Pancreas (tissue), 10 donors: Measurements from ENCODE around the gene OBSCN. TPM values are rescaled to one million over a fixed set of nuclear protein-coding genes. Genes with fewer than 3 reads are reported as not detected.

Source experiments
- ATAC-seq, 4 donors: fragments of 200-7000 bp; cut with Tn5 transposase; one replicate each; pipeline versions ENCODE4 v1.8.0 to v1.9.1; 2020; ENCODE audit warnings: mild to moderate bottlenecking in 4 of 4, moderate library complexity in 4 of 4
- DNase-seq, 6 donors: peaks; one replicate each; pipeline ENCODE4 v3.0.0-alpha.2; 2020
- FAIRE-seq: peaks from 2 replicates; lab custom pipeline; 2012; peaks lifted over from hg19 to GRCh38; lab: Jason Lieb, UNC
- H3K27ac ChIP-seq, 4 donors: fragments of 200-600 bp; sonication (generic); 1 replicate in 3 of 4; 2 replicates in 1 of 4; pipeline versions ENCODE4 v1.5.0 to v1.8.0; 2020
- H3K27me3 ChIP-seq, 4 donors: fragments of 200-600 bp; one replicate each; pipeline ENCODE4 v1.8.0; 2021
- H3K36me3 ChIP-seq, 3 donors: fragments of 200-600 bp; sonication (generic) in 1 of 3; one replicate each; pipeline versions ENCODE4 v1.5.0 to v1.8.0; 2020 to 2021
- H3K4me1 ChIP-seq, 3 donors: fragments of 200-600 bp; one replicate each; pipeline ENCODE4 v1.8.0; 2021
- H3K4me3 ChIP-seq, 4 donors: fragments of 200-600 bp; sonication (generic) in 2 of 4; one replicate each; pipeline versions ENCODE4 v1.5.0 to v1.8.0; 2020 to 2021
- H3K9me3 ChIP-seq, 4 donors: fragments of 200-600 bp; one replicate each; pipeline ENCODE4 v1.8.0; 2021
- CTCF ChIP-seq, 4 donors: fragments of 200-600 bp; sonication (generic) in 3 of 4; IDR thresholded peaks; one replicate each; pipeline versions ENCODE4 v1.5.0 to v1.8.0; 2021; ENCODE audit warnings: antibody characterized with exemption in 4 of 4
- WGBS, 2 donors: extraction: QIAGEN DNeasy Blood & Tissue Kit; methylation state at CpG; one replicate each; pipeline ENCODE4 v1.1.7; 2013; 5-methylcytosine and 5-hydroxymethylcytosine counted together
- intact Hi-C, 3 donors: fragments of 100-400 bp; cut with DNase I; formaldehyde crosslinking; loops; one replicate each; pipeline versions ENCODE4 v1.11.1 to v1.14.2; 2022
- polyA plus RNA-seq, 2 donors: library from polyadenylated mRNA; stranded (reverse); fragments of 200-250 nt; gene quantifications; one replicate each; pipeline ENCODE4 v1.2.3, GENCODE V29; 2013
- total RNA-seq, 6 donors: library from RNA; stranded (reverse); fragmentation: NEBNext Ultra II Directional in 4 of 6; extraction: Animal tissue kit (Norgen Biotek cat#: 25700) in 4 of 6; gene quantifications; one replicate each; pipeline versions ENCODE4 v1.2.1 to v1.2.4, GENCODE V29; 2021 to 2023
- donor health status: healthy with polysubstance abuse.
- donor health status: DM: no; HTN: no; CAD: no; lungs with moderate emphysema.
- donor health status: DM: no; HTN: no; CAD: no.
- donor health status: control.
- donor health status: control.
- donor health status: Bipolar disorder and iron deficiency.
- donor health status: DM: yes; HTN: yes; CAD: no.
- donor health status: DM: no; HTN: no; CAD: no.
- donor health status: DM: no; HTN: no; CAD: no.
- donor health status: DM: yes; HTN: yes; CAD: no.

OBSCN gene
- total and polyA plus RNA-seq, 8 donors, result 7.9 to 61.4 (median 11.3) TPM

- H3K9me3 ChIP-seq, result no peaks in the 10 kb centered on the region
- no peak overlapping the region for H3K4me3 ChIP-seq
- FAIRE-seq, result no peak
- no peaks in the 10 kb centered on the region for H3K27me3 ChIP-seq
- no peaks in the 10 kb centered on the region for H3K36me3 ChIP-seq
- TF ChIP-seq CTCF (IDR thresholded peaks at IDR 0.05), result no peak
- no peak for ATAC-seq
- DNase-seq, result peak in 2 of 6 donors; percentile 3 to 16
- peaks cover 4 to 9% (median 6%) of the 10 kb centered on the region in 3 donors for H3K4me1 ChIP-seq
- H3K27ac ChIP-seq, result no peak overlapping the region
- intact Hi-C loops, result no loop called here
- 46 to 48% methylated on average over 4 of the region's 4 CpGs for WGBS, 2 donors
Observed at GRCh38 chr1:228358039-228358763, 150.4 kb downstream of the OBSCN start.

GRCh38 chr1:228358764-228359612 lies 151.1 kb downstream of the OBSCN start:
- TF ChIP-seq CTCF (IDR thresholded peaks at IDR 0.05), result no peak
- no peaks in the 10 kb centered on the region for H3K27me3 ChIP-seq
- intact Hi-C loops, result no loop called here
- WGBS, 2 donors, result 92 to 93% methylated on average over 19 of the region's 19 CpGs
- H3K27ac ChIP-seq, result no peak overlapping the region
- H3K4me1 ChIP-seq, result peaks cover 4 to 9% (median 6%) of the 10 kb centered on the region in 3 donors
- H3K4me3 ChIP-seq, result no peak overlapping the region
- no peaks in the 10 kb centered on the region for H3K36me3 ChIP-seq
- no peak for ATAC-seq
- no peak for FAIRE-seq
- no peaks in the 10 kb centered on the region for H3K9me3 ChIP-seq
- peak in 2 of 6 donors; percentile 17 to 56 for DNase-seq

GRCh38 chr1:228359613-228360532 lies 152.0 kb downstream of the OBSCN start:
- Histone ChIP-seq H3K4me3 (no peak overlapping the region), H3K4me1 (peaks cover 4 to 9% (median 6%) of the 10 kb centered on the region in 3 donors), H3K36me3 (no peaks in the 10 kb centered on the region), H3K27me3 (no peaks in the 10 kb centered on the region), H3K9me3 (no peaks in the 10 kb centered on the region), H3K27ac (peak overlapping the region in 3 of 4 donors; percentile 26 to 46 (median 34))
- intact Hi-C loops, result no loop called here
- peak in 2 of 6 donors; percentile 28 to 73 for DNase-seq
- WGBS, 2 donors, result 89 to 95% methylated on average over 42 to 45 of the region's 45 CpGs
- ATAC-seq, result no peak
- no peak for FAIRE-seq
- TF ChIP-seq CTCF (IDR thresholded peaks at IDR 0.05), result no peak

GRCh38 chr1:228360533-228361313 lies 152.9 kb downstream of the OBSCN start:
- peaks cover 4 to 9% (median 6%) of the 10 kb centered on the region in 3 donors for H3K4me1 ChIP-seq
- H3K27me3 ChIP-seq, result no peaks in the 10 kb centered on the region
- intact Hi-C loops, result no loop called here
- ATAC-seq, result peak; percentile 82 to 97 (median 94)
- no peaks in the 10 kb centered on the region for H3K36me3 ChIP-seq
- H3K4me3 ChIP-seq, result no peak overlapping the region
- H3K27ac ChIP-seq, result peak overlapping the region; percentile 26 to 46 (median 40)
- FAIRE-seq, result no peak
- WGBS, 2 donors, result 67 to 69% methylated on average over 19 of the region's 19 CpGs
- DNase-seq, result peak; percentile 72 to 93 (median 86)
- no peaks in the 10 kb centered on the region for H3K9me3 ChIP-seq
- no peak for TF ChIP-seq CTCF (IDR thresholded peaks at IDR 0.05)
